ENCODE measurements around the gene CECR2.

The CECR2 gene

GRCh38 chr22:17570851-17571631, 201.8 kb downstream of the CECR2 start:
- DNase-seq (ENCODE audit: low read depth), result peak; percentile 66

GRCh38 chr22:17575151-17575550, 205.9 kb downstream of the CECR2 start:
- no peak for DNase-seq (ENCODE audit: low read depth)

- DNase-seq (ENCODE audit: low read depth), result no peak
Measured at GRCh38 chr22:17575681-17576080, 206.4 kb downstream of the CECR2 start.

- DNase-seq (ENCODE audit: low read depth), result peak; percentile 96
Measured at GRCh38 chr22:17576470-17576869, 207.2 kb downstream of the CECR2 start.

GRCh38 chr22:17578136-17578754, 209.0 kb downstream of the CECR2 start:
- DNase-seq (ENCODE audit: low read depth), result peak; percentile 48

GRCh38 chr22:17579535-17579981, 210.3 kb downstream of the CECR2 start:
- DNase-seq (ENCODE audit: low read depth), result no peak

- no peak for DNase-seq (ENCODE audit: low read depth)
Measured at GRCh38 chr22:17580441-17581031, 211.3 kb downstream of the CECR2 start.

- DNase-seq (ENCODE audit: low read depth), result no peak
Measured at GRCh38 chr22:17581056-17581455, 211.8 kb downstream of the CECR2 start.

- DNase-seq (ENCODE audit: low read depth), result no peak
Measured at GRCh38 chr22:17581631-17582030, 212.4 kb downstream of the CECR2 start.

- DNase-seq (ENCODE audit: low read depth), result no peak
Measured at GRCh38 chr22:17583151-17583550, 213.9 kb downstream of the CECR2 start.

- DNase-seq (ENCODE audit: low read depth), result no peak
Measured at GRCh38 chr22:17586831-17587440, 217.7 kb downstream of the CECR2 start.

GRCh38 chr22:17587629-17588028, 218.4 kb downstream of the CECR2 start:
- DNase-seq (ENCODE audit: low read depth), result no peak

GRCh38 chr22:17588606-17589005, 219.3 kb downstream of the CECR2 start:
- no peak for DNase-seq (ENCODE audit: low read depth)

- no peak for DNase-seq (ENCODE audit: low read depth)
Measured at GRCh38 chr22:17589810-17590375, 220.6 kb downstream of the CECR2 start.

GRCh38 chr22:17590586-17590985, 221.3 kb downstream of the CECR2 start:
- no peak for DNase-seq (ENCODE audit: low read depth)

GRCh38 chr22:17592201-17592600, 222.9 kb downstream of the CECR2 start:
- no peak for DNase-seq (ENCODE audit: low read depth)

- no peak for DNase-seq (ENCODE audit: low read depth)
Measured at GRCh38 chr22:17596226-17596625, 227.0 kb downstream of the CECR2 start.

GRCh38 chr22:17597217-17597616, 228.0 kb downstream of the CECR2 start:
- DNase-seq (ENCODE audit: low read depth), result peak; percentile 39

- DNase-seq (ENCODE audit: low read depth), result no peak
Measured at GRCh38 chr22:17598318-17598717, 229.1 kb downstream of the CECR2 start.

- DNase-seq (ENCODE audit: low read depth), result no peak
Measured at GRCh38 chr22:17601031-17601430, 231.8 kb downstream of the CECR2 start.

- no peak for DNase-seq (ENCODE audit: low read depth)
Measured at GRCh38 chr22:17603668-17604067, 234.4 kb downstream of the CECR2 start.

- DNase-seq (ENCODE audit: low read depth), result peak; percentile 54
Measured at GRCh38 chr22:17606496-17606895, 237.2 kb downstream of the CECR2 start.

Data from GM04504 (cell line).